Measurements from ENCODE around the gene SERPINB10.

SERPINB10 gene

GRCh38 chr18:63951302-63951705 lies 43.5 kb downstream of the SERPINB10 start:
- DNase-seq, result peak; percentile 53

DNA sequence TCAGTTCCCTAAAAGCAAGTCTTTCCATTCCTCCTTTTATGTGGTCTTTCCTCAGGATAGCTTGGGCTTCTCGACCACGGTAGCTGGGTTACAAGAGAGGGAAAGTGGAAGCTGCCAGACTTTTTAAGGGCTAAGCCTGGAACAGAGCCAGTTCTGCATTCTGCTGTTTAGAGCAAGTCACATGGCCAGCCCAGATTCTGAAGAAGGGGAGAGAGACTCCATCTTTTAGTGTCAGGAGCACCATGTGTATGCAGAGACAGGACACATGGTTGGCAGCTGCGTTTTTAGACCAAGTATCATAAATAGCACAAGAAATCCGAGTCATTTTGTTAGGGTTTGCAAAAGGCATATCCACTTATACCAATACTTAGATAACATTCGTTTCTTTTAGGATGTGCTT lies 46.1 kb downstream of the SERPINB10 start:
- no peak for DNase-seq

- DNase-seq, result no peak
Measured at GRCh38 chr18:63956755-63957154, 49.0 kb downstream of the SERPINB10 start.

- DNase-seq, result no peak
Measured at GRCh38 chr18:63960891-63961290, 53.1 kb downstream of the SERPINB10 start.

GRCh38 chr18:63961435-63961980 lies 53.8 kb downstream of the SERPINB10 start:
- DNase-seq, result no peak

DNA sequence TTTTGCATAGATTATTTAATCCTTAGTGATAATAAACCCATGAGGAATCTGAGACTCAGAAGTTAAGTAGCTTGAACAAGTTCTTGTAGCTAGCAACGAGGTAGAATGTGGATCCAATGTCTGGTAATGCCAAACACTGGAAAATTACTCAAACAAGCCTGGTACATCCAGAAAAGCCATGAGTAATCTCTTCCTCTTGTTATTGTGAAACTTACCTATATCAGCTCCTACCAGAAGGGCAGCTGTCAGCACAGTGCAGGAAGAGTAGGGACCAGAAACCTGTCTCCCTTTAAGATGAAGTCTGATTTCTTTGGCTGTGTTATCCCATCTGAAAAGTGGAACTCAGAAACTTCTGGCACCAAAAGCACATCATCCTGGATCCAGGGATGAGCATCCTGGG lies 54.4 kb downstream of the SERPINB10 start:
- no peak for DNase-seq

- DNase-seq, result peak; percentile 47
Measured at GRCh38 chr18:63963615-63964256, 56.0 kb downstream of the SERPINB10 start.

- DNase-seq, result no peak
Measured at GRCh38 chr18:63964908-63965307, 57.1 kb downstream of the SERPINB10 start.

DNA sequence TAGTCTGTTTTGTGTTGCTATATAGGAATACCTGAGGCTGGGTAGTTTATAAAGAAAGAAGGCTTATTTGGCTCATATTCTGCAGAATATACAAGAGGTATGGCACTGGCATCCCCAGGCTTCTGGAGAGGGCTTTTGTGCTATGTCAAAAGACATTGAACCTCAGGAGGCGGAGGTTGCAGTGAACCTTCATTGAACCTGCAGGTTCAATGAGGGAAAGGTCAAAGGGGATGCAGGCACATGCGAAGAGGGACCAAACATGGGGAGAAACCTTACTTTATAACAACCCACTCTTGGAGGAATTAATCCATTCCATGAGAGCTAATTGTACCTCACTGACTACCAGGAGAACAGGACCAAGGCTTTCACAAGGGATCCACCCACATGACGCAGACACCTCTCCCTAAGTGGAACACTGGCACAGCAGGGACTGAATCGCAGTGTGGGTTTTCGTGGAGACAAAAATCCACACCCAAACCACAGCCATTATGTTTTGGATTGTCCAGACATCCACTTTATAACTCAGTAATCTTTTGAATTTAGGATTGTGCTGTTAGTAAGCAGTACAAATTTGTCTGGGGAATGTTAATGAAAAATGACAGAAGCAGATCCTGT lies 58.1 kb downstream of the SERPINB10 start:
- DNase-seq, result no peak

DNA sequence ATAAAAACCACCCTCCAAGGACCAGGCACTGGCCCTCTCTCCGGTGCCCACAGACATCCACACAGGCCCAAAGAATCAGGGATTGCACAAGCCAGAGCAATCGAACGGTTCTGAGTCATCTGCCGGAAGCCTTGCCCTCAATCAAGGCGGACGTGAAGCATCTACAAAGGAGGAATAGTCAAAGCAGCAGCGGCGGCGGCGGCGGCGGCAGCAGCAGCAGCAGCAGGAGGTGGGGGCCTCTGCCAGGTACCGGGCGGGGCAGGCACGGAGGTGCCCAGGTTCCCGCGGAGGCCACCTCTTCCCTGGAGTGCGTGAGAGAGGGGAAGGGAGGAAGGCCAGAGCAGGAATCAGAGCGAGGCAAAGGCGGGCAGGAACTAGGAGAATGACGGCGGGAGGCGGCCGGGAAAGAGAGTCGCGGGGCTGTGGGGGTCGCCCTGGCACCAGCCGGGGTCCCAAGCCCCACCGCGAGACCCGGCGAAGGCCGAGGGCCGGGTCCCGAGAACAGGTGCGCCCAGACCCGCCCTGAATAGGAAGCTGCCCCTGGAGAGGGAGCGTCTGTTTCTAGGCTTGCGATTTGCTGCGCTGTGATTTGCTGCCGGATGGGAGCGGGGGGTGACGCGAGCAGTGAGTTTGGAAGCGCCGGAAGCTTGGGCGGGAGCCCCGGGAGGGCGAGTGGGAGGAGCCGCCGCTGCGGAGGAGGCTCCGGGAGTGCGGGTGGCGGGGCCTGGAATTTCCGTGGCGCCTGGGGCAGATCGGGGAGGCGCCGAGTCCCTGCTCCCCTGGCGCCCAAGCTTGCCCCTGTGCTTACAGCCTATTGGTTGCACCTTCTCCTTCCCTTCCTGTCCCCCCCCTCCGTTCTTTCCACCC lies 62.4 kb downstream of the SERPINB10 start, which contains the start of gene SERPINB8:
SERPINB8 (plus strand) TSS at position 140 of the 867 bp plus-strand sequence. CDS start 8,228 bp downstream, outside the sequence.
- DNase-seq, result peak; percentile 80

GRCh38 chr18:63970809-63971205 lies 63.0 kb downstream of the SERPINB10 start:
- no peak for DNase-seq

DNA sequence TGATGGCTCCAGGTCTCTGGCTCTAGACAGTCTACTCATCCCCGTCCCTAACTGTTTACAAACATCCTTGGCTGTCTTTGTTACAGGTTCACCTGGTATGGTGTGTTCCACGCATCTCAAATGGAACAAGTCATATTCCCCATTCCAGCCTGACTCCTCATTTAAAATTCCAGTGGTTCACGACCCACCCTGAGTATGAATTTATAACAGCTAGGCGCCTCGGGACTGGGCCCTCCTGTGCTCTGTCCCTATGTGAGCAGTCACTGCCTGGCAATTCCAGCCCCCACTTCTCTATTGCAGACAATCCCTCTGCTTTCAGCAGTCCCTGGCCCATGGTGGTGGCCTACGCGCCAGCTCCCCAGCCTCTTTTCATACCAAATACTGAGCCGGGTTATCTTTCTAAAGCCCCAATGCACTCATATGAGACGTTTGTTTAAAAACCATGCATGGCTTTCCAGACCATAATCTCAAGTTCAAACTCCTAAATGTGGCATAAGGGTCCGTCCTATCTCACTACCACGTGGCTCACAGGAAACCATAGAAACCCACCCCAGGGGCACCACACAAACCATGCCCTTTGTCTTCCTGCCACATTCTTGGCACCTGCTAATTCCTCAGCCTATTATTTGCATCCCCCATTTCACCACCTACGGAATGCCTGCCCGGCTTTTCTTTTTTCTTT lies 63.7 kb downstream of the SERPINB10 start:
- DNase-seq, result no peak

DNA sequence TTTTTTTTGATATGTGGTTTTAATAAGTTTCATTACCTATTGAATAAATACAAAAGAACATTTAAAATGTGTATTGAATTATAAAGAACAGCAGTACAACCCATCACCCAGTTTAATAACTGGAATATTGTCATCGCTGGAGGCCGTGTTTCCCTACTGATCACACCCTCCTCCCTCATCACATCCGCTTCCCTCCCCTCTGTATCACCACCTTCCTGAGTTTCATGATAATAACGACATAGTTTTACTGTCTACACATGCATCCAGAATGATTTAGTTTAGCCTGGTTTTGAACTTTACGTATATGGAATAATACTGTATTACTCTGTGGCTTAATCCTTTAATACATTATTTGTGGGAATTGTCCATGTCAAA lies 64.2 kb downstream of the SERPINB10 start:
- DNase-seq, result no peak

- peak; percentile 30 for DNase-seq
Measured at GRCh38 chr18:63974991-63975390, 67.2 kb downstream of the SERPINB10 start.

DNA sequence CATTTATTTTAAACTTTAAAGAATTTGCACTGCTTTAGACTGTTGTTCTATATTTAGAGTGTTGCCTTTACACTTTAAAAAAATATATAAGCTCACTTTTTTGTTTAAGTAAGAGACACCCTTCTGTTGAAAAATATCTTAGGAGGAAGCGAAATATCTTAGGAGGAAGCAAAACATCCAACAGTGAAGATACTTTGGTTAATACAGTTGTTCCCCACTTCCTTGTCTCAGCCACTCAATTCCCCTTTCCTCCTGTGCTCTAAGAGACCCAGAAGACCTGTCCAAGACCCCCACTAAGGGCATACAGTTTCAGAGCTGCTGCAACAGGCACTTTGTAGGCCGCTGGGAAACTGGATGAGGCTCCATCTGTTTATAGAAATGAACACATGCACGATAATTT lies 67.9 kb downstream of the SERPINB10 start:
- DNase-seq, result no peak

DNA sequence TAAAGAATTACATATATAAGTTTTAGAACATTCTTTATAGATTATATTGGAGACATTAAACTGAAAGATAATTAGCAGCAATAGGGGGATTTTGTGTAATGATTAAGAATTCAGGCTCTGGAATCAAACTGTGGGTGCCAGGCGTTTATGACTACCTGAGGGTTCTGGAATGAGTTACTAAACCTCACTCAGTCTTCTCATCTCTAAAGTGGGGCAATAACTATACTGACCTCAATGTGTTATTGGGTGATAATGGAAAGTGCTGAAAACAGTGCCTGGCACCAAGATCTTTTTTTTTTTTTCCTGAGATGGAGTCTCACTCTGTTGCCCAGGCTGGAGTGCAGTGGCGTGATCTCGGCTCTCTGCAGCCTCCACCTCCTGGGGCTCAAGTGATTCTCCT lies 69.3 kb downstream of the SERPINB10 start:
- DNase-seq, result no peak

GRCh38 chr18:63979409-63979920 lies 71.7 kb downstream of the SERPINB10 start:
- DNase-seq, result peak; percentile 44

DNA sequence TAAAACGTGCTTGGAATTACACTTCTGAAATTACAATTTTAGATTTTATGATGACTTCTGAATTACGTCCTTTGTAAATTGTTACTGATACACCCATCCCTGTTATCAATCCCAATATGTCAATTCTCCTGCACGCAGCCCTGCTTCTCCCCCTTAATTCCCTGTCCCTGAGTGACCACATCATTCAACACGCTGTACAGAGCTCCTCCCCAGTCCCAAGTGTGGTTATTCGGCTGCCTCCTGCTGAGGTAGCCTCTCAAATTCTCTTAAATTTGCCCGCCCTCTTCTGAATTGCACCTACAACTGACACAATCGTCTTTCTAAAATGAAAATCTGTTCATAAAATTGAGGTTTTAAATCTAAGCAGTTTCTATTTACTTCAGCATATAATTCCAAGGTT lies 72.3 kb downstream of the SERPINB10 start:
- DNase-seq, result no peak

DNA sequence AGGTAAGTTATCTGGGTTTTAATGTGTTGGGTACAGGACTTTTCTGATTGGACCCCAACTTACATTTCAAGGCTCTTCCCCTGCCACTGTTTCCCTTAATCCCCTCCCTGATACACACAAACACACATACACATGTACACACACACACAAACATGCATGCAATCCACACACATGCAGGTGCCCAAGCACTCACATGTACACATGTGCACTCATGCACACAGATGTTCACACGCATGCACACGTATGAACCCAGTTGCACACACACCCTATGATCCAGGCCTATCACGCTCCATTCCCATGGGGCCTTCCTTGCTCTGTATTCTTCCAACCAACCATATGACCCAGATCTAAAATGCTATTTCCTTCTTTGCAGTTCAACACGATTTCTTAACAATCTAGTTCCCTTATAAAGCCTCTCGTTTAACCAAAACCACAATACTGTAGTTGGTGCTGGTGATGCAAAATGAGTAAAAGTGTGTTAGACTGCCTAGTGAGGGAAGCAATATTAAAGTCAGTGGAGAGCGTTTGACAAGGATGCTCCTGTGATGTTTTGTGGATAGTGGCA lies 73.2 kb downstream of the SERPINB10 start:
- no peak for DNase-seq

- no peak for DNase-seq
Measured at GRCh38 chr18:63981719-63982118, 74.0 kb downstream of the SERPINB10 start.

DNA sequence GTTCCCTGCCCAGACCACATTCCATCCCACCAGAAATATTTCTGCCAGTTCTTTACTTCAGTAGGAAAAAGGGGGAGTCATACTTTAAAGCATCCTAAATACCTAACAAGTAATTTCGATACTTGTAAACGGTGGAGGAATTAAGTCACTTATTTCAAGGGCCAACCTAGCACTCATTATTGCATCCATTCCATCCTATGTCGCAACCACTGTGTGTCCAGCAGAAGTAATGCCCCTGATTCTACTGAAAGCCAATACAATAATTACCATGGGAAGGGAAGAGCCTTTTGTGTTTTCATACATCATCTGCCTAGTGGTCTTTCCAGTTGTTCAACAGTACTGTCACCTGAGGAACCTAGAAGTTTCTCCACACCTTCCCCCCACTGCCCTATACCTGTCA lies 74.6 kb downstream of the SERPINB10 start:
- no peak for DNase-seq
